Epithelial cell of esophagus (primary cell): ENCODE results near the gene TAS1R2.

ENCODE experiments used
- DNase-seq: peaks from one replicate; pipeline ENCODE4 v3.0.0; 2010; ENCODE audit warnings: low read depth
- H3K4me3 ChIP-seq: 2 replicates; pipeline ENCODE4 v1.5.1; 2011; ENCODE audit warnings: mild to moderate bottlenecking, low read length, control low read depth
- CTCF ChIP-seq: IDR thresholded peaks from 2 replicates; pipeline ENCODE4 v1.5.1; 2011; ENCODE audit warnings: low read depth, mild to moderate bottlenecking, low read length, control low read depth, inconsistent platforms; ENCODE audit not compliant: insufficient read depth; ENCODE audit errors: missing control alignments

Gene TAS1R2

GRCh38 chr1:18794561-18794960 lies 64.9 kb downstream of the TAS1R2 start:
- no peak overlapping the region for H3K4me3 ChIP-seq
- DNase-seq: no peak
- TF ChIP-seq CTCF: peak; percentile 17

- H3K4me3 ChIP-seq: no peak overlapping the region
- no peak for DNase-seq
- no peak for TF ChIP-seq CTCF
These were observed 65.4 kb downstream of the TAS1R2 start for GRCh38 chr1:18794051-18794450.

GRCh38 chr1:18793164-18793563 lies 66.3 kb downstream of the TAS1R2 start:
- no peak for DNase-seq

GRCh38 chr1:18792747-18793146 lies 66.7 kb downstream of the TAS1R2 start:
- TF ChIP-seq CTCF: no peak
- no peak overlapping the region for H3K4me3 ChIP-seq
- no peak for DNase-seq

More at GRCh38 chr1:18793164-18793563, 66.3 kb downstream of the TAS1R2 start:
- no peak overlapping the region for H3K4me3 ChIP-seq
- no peak for TF ChIP-seq CTCF
